Endodermal cell (in vitro differentiated cells): ENCODE results near the gene COP1. TPM values are rescaled to one million over a fixed set of nuclear protein-coding genes. Genes with fewer than 3 reads are reported as not detected.

ENCODE experiments used
- DNase-seq: peaks from one replicate; pipeline ENCODE4 v3.0.0-alpha.2; 2017
- H3K27ac ChIP-seq: 2 replicates; pipeline ENCODE4 v1.5.1; 2013; ENCODE audit warnings: mild to moderate bottlenecking, low read depth, low read length, moderate library complexity
- H3K27me3 ChIP-seq: 2 replicates; pipeline ENCODE4 v1.6.1; 2013; ENCODE audit warnings: mild to moderate bottlenecking, low read length, moderate library complexity; ENCODE audit not compliant: insufficient read depth, control insufficient read depth, poor library complexity, severe bottlenecking
- H3K36me3 ChIP-seq: 2 replicates; pipeline ENCODE4 v1.7.0; 2013; ENCODE audit warnings: mild to moderate bottlenecking, low read length, moderate library complexity; ENCODE audit not compliant: control insufficient read depth, insufficient read depth
- H3K4me1 ChIP-seq: one replicate; pipeline ENCODE4 v1.7.0; 2013; ENCODE audit warnings: low read length; ENCODE audit not compliant: control insufficient read depth, insufficient read depth
- H3K4me3 ChIP-seq: 2 replicates; pipeline ENCODE4 v1.5.1; 2013; ENCODE audit warnings: mild to moderate bottlenecking, low read length, moderate library complexity
- H3K9ac ChIP-seq: 2 replicates; pipeline ENCODE4 v1.6.1; 2013; ENCODE audit warnings: mild to moderate bottlenecking, low read length, moderate library complexity; ENCODE audit not compliant: poor library complexity, severe bottlenecking; ENCODE audit errors: extremely low read depth
- H3K9me3 ChIP-seq: 2 replicates; pipeline ENCODE4 v1.6.1; 2013; ENCODE audit warnings: mild to moderate bottlenecking, low read length, moderate library complexity; ENCODE audit not compliant: control insufficient read depth
- H3K27ac Mint-ChIP-seq: 2 replicates; pipeline ENCODE4 v1.8.0; 2020; ENCODE audit warnings: mixed read lengths
- H3K27me3 Mint-ChIP-seq: 2 replicates; pipeline ENCODE4 v1.8.0; 2021; ENCODE audit warnings: mild to moderate bottlenecking, mixed read lengths; ENCODE audit not compliant: insufficient read depth
- H3K36me3 Mint-ChIP-seq: 2 replicates; pipeline ENCODE4 v1.8.0; 2020; ENCODE audit warnings: low read depth, mixed read lengths
- H3K4me1 Mint-ChIP-seq: 2 replicates; pipeline ENCODE4 v1.8.0; 2020; ENCODE audit warnings: mixed read lengths
- H3K4me3 Mint-ChIP-seq: 2 replicates; pipeline ENCODE4 v1.8.0; 2020; ENCODE audit warnings: mild to moderate bottlenecking, moderate library complexity, mixed read lengths
- H3K9me3 Mint-ChIP-seq: 2 replicates; pipeline ENCODE4 v1.8.0; 2020; ENCODE audit warnings: mild to moderate bottlenecking, mixed read lengths
- WGBS, 2 experiments: methylation state at CpG; one replicate each; pipeline versions ENCODE4 v1.1.5 to v1.1.7; 2013; ENCODE audit warnings: missing lambda C conversion rate in 2 of 2, mixed read lengths in 1 of 2; ENCODE audit not compliant: insufficient coverage in 1 of 2, insufficient read length in 1 of 2; 5-methylcytosine and 5-hydroxymethylcytosine counted together
- total RNA-seq, 2 donors: library from RNA; stranded (reverse); fragmentation: NEBNext Ultra II Directional in 1 of 2; extraction: Animal tissue kit (Norgen Biotek cat#: 25700) in 1 of 2; gene quantifications; 2 replicates in 1 of 2; 3 replicates in 1 of 2; pipeline ENCODE4 v1.2.1, GENCODE V29; 2021
- TF ChIP-seq, protein P1 (sequence below): fragments of 200-600 bp; sonication (generic); conservative IDR thresholded peaks from 2 replicates; pipeline ENCODE4 v1.5.0; 2021; ENCODE audit warnings: antibody characterized with exemption, mild to moderate bottlenecking

The COP1 gene
- total RNA-seq, 2 donors from 2014 or later, result 70.1 to 70.6 TPM

- Mint-ChIP-seq H3K4me3 (no peak overlapping the region), H3K9me3 (peaks cover under 1% of the 10 kb centered on the region), H3K36me3 (peaks cover 46% of the 10 kb centered on the region), H3K4me1 (peaks cover 15% of the 10 kb centered on the region), H3K27ac (no peak overlapping the region), H3K27me3 (no peaks in the 10 kb centered on the region)
- peaks cover 19% of the 10 kb centered on the region for H3K36me3 ChIP-seq
- no peak for DNase-seq
- peaks cover 4% of the 10 kb centered on the region for H3K4me1 ChIP-seq
- no peaks in the 10 kb centered on the region for H3K27me3 ChIP-seq
- peaks cover 2% of the 10 kb centered on the region for H3K9me3 ChIP-seq
- no peak overlapping the region for H3K4me3 ChIP-seq
- H3K9ac ChIP-seq, result no peak overlapping the region
- TF ChIP-seq, protein P1, sequence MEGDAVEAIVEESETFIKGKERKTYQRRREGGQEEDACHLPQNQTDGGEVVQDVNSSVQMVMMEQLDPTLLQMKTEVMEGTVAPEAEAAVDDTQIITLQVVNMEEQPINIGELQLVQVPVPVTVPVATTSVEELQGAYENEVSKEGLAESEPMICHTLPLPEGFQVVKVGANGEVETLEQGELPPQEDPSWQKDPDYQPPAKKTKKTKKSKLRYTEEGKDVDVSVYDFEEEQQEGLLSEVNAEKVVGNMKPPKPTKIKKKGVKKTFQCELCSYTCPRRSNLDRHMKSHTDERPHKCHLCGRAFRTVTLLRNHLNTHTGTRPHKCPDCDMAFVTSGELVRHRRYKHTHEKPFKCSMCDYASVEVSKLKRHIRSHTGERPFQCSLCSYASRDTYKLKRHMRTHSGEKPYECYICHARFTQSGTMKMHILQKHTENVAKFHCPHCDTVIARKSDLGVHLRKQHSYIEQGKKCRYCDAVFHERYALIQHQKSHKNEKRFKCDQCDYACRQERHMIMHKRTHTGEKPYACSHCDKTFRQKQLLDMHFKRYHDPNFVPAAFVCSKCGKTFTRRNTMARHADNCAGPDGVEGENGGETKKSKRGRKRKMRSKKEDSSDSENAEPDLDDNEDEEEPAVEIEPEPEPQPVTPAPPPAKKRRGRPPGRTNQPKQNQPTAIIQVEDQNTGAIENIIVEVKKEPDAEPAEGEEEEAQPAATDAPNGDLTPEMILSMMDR, result no peak
- H3K27ac ChIP-seq, result no peak overlapping the region
- 94 to 100% methylated on average over 1 to 2 of the region's 2 CpGs for WGBS, 2 experiments
Measured at GRCh38 chr1:176164014-176164678, 42.9 kb downstream of the COP1 start.

GRCh38 chr1:176159993-176160392 lies 47.1 kb downstream of the COP1 start:
- peaks cover 19% of the 10 kb centered on the region for H3K9me3 ChIP-seq

GRCh38 chr1:176157995-176158394 lies 49.1 kb downstream of the COP1 start:
- Mint-ChIP-seq H3K27me3 (no peaks in the 10 kb centered on the region), H3K4me3 (no peak overlapping the region), H3K9me3 (peaks cover 16% of the 10 kb centered on the region), H3K36me3 (peaks cover 53% of the 10 kb centered on the region), H3K27ac (no peak overlapping the region), H3K4me1 (peaks cover 18% of the 10 kb centered on the region)
- H3K27ac ChIP-seq, result no peak overlapping the region
- H3K4me3 ChIP-seq, result peak overlapping the region; percentile 14
- DNase-seq, result no peak
- H3K4me1 ChIP-seq, result peaks cover 4% of the 10 kb centered on the region
- TF ChIP-seq, protein P1, result no peak
- peaks cover 38% of the 10 kb centered on the region for H3K36me3 ChIP-seq
- H3K9ac ChIP-seq, result no peak overlapping the region
- H3K9me3 ChIP-seq, result peaks cover 19% of the 10 kb centered on the region
- no peaks in the 10 kb centered on the region for H3K27me3 ChIP-seq
- WGBS, 2 experiments, result 100% methylated on average over 3 of the region's 3 CpGs; no CpG with 5 or more reads in 1 of the 2 experiments

More at GRCh38 chr1:176159993-176160392, 47.1 kb downstream of the COP1 start:
- TF ChIP-seq, protein P1, result no peak
- DNase-seq, result no peak
- peaks cover 16% of the 10 kb centered on the region for H3K9me3 Mint-ChIP-seq
- Histone ChIP-seq H3K36me3 (peaks cover 32% of the 10 kb centered on the region), H3K4me3 (no peak overlapping the region), H3K27ac (no peak overlapping the region), H3K9ac (no peak overlapping the region), H3K27me3 (no peaks in the 10 kb centered on the region), H3K4me1 (peaks cover 4% of the 10 kb centered on the region)
- no peaks in the 10 kb centered on the region for H3K27me3 Mint-ChIP-seq
- no peak overlapping the region for H3K27ac Mint-ChIP-seq
- H3K4me3 Mint-ChIP-seq, result no peak overlapping the region
- peaks cover 54% of the 10 kb centered on the region for H3K36me3 Mint-ChIP-seq
- WGBS, 2 experiments, result 92% methylated on average over 2 of the region's 2 CpGs; no CpG with 5 or more reads in 1 of the 2 experiments
- H3K4me1 Mint-ChIP-seq, result peaks cover 18% of the 10 kb centered on the region
